ENCODE results near the gene ZNF512B.
A peak's percentile ranks its signal among the peaks of the same experiment; 100 is the strongest.

The ZNF512B gene

GRCh38 chr20:63979557-63980316 lies 10.0 kb upstream of the ZNF512B start, which contains the start of gene SAMD10 (continued):
- TF ChIP-seq SP7 (tag by site-specific recombination; IDR thresholded peaks at IDR 0.05) (peak; percentile 46; the same call in 1 of the 2 replicates), SETDB1 (IDR thresholded peaks at IDR 0.05; ENCODE audit: insufficient read length, low read length) (no peak), ZNF19 (tag by site-specific recombination; IDR thresholded peaks at IDR 0.05; ENCODE audit: low read depth) (no peak), ZBTB48 (tag by site-specific recombination; IDR thresholded peaks at IDR 0.05) (peak; percentile 15; the same call in 1 of the 2 replicates), GFI1B (tag by site-specific recombination; IDR thresholded peaks at IDR 0.05) (no peak), ZNF549 (tag by site-specific recombination; IDR thresholded peaks at IDR 0.05) (no peak), ZNF248 (tag by site-specific recombination; IDR thresholded peaks at IDR 0.05) (no peak), KLF9 (tag by site-specific recombination; IDR thresholded peaks at IDR 0.05; ENCODE audit: low read depth) (peak; percentile 56), CTCF (tag by site-specific recombination; IDR thresholded peaks at IDR 0.05) (peak; percentile 58; the same call in 1 of the 2 replicates), ZNF202 (tag by site-specific recombination; IDR thresholded peaks at IDR 0.05; ENCODE audit: borderline replicate concordance) (no peak), MZF1 (tag by site-specific recombination; IDR thresholded peaks at IDR 0.05; ENCODE audit: borderline replicate concordance) (no peak), GLI2 (tag by site-specific recombination; IDR thresholded peaks at IDR 0.05; ENCODE audit: borderline replicate concordance, low read depth) (no peak), PBX3 (CRISPR knock-in tag; IDR thresholded peaks at IDR 0.05) (no peak), ZBTB44 (tag by site-specific recombination; IDR thresholded peaks at IDR 0.05) (no peak), ZNF600 (tag by site-specific recombination; IDR thresholded peaks at IDR 0.05) (peak; percentile 76; the same call in 1 of the 2 replicates), ZNF175 (tag by site-specific recombination; IDR thresholded peaks at IDR 0.05) (no peak), ZNF350 (tag by site-specific recombination; IDR thresholded peaks at IDR 0.05) (no peak), ZBTB8A (tag by site-specific recombination; IDR thresholded peaks at IDR 0.05) (peak; percentile 89), ZNF501 (tag by site-specific recombination; IDR thresholded peaks at IDR 0.05) (no peak), ZNF792 (tag by site-specific recombination; IDR thresholded peaks at IDR 0.05) (no peak), ZNF639 (tag by site-specific recombination; IDR thresholded peaks at IDR 0.05) (no peak), KLF17 (tag by site-specific recombination; IDR thresholded peaks at IDR 0.05) (no peak), ZNF324 (tag by site-specific recombination; IDR thresholded peaks at IDR 0.05) (no peak), SP3 (tag by site-specific recombination; IDR thresholded peaks at IDR 0.05) (peak; percentile 46; the same call in 1 of the 2 replicates), ZBTB49 (tag by site-specific recombination; IDR thresholded peaks at IDR 0.05; ENCODE audit: low read depth) (no peak), ZNF664 (tag by site-specific recombination; IDR thresholded peaks at IDR 0.05) (no peak), MEIS1 (CRISPR knock-in tag; IDR thresholded peaks at IDR 0.05; ENCODE audit: borderline replicate concordance) (no peak)

All from HEK293 (cell line).